Mucosa of gallbladder (tissue), 1 donor: ENCODE measurements around the gene SET. TPM values are rescaled to one million over a fixed set of nuclear protein-coding genes. Genes with fewer than 3 reads are reported as not detected.

ENCODE experiments used
- DNase-seq: peaks from one replicate; pipeline ENCODE4 v3.0.0-alpha.2; 2020; ENCODE audit warnings: low spot score
- total RNA-seq: library from RNA; stranded (reverse); gene quantifications from one replicate; pipeline ENCODE4 v1.2.1, GENCODE V29; 2021
- donor health status: DM: no; HTN: no; CAD: no.

The SET gene
- total RNA-seq, 1 donor from 2014 or later: 198 TPM

DNA sequence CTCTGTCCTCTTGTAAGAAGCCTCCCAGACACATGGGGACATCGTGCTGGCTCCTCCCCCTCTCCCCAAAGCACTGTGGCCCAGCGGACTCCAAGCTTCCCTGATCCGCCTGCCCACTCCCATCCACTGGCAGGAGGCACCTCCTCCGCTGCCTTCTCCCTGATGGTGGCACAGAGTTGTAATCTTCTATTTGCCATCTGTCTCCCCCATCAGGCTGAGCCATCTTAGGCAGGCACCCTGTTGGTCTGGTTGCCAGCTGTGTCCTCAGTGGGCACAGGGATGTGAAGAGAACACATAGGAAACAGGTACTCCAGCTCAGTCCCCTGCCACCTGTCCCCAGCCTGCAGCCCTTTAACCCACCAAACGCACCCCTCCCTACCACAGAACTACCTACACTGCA is 40.3 kb downstream of the SET start:
- DNase-seq: no peak

DNA sequence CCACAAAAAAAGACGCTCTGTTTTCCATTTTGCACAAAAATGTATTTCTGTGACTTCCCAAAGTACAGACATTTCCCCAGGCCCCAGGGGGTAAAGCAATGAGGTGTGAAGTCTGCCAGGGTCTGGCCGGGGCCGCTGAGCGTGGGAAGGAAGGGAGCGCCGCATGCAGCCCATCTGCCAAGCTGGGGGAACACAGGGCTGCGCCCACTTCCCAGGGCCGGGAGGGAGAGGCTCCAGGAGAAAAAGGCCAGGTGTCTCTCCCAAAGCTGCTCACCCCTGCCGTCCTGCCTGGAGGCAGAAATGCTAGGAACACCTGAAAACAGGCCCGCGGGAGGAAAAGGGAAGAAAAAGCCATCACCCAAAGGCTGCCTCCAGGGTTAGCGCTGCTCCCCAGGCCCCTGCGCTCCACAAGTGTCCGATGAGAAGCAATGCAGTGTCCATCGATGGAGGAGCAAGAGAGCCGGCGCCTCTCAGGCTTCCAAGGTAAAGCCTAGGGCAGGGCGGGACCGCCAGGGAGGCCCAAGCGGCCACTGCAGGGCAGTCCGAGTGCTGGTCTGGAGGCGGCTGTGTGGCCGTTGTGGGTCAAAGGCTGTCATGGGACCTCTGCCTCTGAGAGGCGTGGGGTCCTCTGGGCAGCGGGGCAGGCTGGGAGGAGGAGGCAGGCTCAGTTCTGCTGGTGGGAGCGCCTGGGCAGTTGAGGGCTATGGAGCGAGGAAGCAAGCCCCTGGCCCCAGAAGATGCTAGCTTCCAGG is 40.9 kb downstream of the SET start:
- no peak for DNase-seq

DNA sequence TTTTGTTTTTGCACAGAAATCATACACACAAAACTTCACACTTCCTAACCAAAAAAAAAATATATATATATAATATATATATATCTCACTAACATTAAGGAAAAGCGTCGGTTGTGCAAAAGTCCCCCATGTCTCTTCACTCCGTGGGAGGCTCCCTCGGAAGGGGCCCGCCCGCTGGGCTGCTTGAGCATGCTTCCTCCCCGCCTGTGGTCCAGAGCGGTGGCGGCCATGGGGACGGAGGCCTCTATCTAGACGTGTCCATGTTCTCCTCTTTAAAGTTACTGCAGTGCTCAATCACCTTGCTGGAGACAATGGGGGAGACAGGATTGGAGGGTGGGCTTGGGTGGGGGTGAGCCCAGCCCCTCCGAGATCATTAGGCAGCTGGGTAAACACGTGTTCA is 42.1 kb downstream of the SET start:
- DNase-seq: no peak

DNA sequence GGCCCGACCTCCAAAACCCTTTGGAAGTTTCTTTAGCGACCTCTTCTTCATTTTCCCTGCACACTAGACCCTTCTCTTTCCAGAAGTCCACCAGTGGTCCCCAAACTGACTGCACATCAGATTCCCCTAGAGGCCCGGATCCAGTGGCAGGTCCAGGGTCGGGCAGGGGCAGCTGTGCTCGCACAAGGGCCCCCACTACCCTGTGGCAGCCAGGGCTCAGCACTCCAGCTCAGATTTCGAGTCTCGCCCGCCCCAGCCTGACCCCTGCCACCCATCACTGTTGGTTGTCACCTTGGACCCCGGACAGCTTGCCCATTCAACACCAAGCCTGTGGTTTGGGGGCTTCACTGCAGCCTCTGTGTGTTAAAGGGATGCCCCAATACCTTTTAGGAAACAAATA is 42.7 kb downstream of the SET start:
- no peak for DNase-seq

DNA sequence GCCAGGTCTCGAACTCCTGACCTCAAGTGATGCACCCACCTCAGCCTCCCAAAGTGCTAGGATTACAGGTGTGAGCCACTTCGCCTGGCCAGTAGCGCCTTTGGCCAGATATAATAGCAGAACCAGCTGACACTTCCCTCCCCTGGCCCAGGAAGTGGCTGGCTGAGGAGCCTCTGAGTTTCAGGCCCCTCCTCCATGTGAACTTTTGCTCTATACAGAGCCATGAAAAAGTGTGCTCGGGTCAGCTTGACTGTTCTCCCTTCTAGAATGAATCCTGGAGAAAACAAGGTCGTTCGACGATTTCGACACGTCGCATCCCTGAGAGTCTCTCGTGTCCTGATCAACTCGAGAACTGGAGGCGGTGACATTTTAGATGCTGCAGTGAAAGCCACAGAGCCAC is 43.6 kb downstream of the SET start:
- no peak for DNase-seq

DNA sequence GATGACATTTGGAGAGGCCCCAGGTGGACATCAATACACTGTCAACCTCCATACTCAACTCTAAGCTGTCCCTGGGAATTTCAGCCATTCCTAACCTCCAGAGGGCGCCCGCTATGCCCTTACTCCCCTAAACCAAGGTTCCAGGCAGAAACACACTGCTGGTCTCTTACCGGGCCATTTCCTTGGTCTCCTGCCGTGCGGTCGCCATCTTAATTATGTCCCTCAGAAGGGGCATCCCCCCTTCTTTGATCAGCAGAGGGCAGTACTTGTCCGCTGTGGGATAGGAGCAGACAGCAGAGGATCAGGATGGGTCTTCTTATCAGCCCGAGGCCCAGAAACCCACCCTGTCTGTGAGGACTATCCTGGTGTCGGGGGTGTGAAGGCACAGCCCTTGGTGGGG is 44.2 kb downstream of the SET start:
- peak; percentile 74 for DNase-seq

DNA sequence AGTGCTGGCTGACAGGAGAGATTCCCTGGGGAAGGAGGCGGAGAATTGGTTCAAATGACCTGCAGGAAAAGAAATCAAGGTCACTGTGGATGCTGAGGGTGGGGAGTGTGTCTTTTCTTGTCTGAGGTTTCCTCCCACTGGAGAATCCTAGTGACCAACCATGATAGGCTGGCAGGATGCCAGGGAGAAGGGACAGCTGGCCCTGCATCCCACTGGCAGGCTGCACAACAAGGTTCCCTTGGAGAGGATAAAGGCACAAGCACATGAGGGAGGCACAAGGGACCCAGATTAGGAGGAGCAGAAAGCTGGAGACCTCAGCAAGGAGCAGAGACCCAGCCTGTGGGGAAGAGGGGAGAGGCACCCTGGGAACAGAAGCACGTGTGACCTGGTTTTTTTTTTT is 46.4 kb downstream of the SET start:
- no peak for DNase-seq

DNA sequence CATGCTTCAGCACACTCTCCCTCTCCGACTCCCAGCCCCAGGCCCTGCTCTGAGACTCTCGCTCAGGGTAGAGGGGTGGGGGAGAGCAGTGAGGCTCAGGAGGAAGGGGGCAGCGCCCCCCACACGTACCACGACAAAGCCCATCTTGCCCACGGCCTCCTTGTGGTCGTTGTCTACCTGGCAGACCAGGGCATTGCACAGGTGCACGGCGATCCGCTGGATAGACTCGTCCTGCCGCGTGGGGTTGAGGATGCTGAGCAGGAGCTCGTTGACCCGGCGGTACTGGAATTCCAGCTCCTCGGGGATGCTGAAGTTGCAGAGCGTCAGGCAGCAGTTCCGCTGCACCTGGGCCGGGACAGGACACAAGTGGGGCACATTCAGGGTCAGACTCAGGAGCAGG is 53.4 kb downstream of the SET start:
- DNase-seq: no peak

DNA sequence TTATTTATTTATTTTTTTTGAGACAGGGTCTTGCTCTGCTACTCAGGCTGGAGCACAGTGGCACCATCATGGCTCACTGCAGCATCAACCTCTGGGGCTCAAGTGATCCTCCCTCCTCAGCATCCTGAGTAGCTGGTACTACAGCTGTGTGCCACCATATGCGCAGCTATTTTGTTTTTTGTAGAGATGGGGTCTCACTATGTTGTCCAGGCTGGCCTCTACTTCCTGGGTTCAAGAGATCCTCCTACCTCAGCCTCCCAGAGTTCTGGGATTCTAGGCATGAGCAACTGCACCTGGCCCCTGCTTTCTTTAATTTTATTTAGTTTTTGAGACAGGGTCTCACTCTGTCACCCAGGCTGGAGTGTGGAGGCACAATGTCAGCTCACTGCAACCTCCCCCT is 54.4 kb downstream of the SET start:
- DNase-seq: no peak

Other genes starting within 250 kb of the SET start
- 26.4 TPM for gene ODF2, start 233.2 kb upstream of the SET start, total RNA-seq
- 22.8 TPM for gene GLE1, start 184.5 kb upstream of the SET start, total RNA-seq
- gene SPTAN1, start 136.6 kb upstream of the SET start, total RNA-seq: 323 TPM
- gene DYNC2I2, start 32.4 kb upstream of the SET start, total RNA-seq: 56.7 TPM
- gene PKN3, start 13.3 kb downstream of the SET start, total RNA-seq: 9.4 TPM
- gene ZDHHC12, start 34.9 kb downstream of the SET start, total RNA-seq: 66.2 TPM
- gene ZER1, start 82.7 kb downstream of the SET start, total RNA-seq: 52.2 TPM
- 31.0 TPM for gene TBC1D13, start 98.0 kb downstream of the SET start, total RNA-seq
- 29.8 TPM for gene ENDOG, start 129.3 kb downstream of the SET start, total RNA-seq
- gene SPOUT1, start 140.6 kb downstream of the SET start, total RNA-seq: 55.0 TPM
- 9.7 TPM for gene KYAT1, start 192.7 kb downstream of the SET start, total RNA-seq
- gene LRRC8A, start 192.9 kb downstream of the SET start, total RNA-seq: 61.8 TPM
- gene PHYHD1, start 231.8 kb downstream of the SET start, total RNA-seq: 14.6 TPM